Measurements from ENCODE around the gene FCGBP. TPM values are rescaled to one million over a fixed set of nuclear protein-coding genes. Genes with fewer than 3 reads are reported as not detected.

FCGBP gene
- total RNA-seq, 1 experiment from 2014 or later: 5.7 TPM

DNA sequence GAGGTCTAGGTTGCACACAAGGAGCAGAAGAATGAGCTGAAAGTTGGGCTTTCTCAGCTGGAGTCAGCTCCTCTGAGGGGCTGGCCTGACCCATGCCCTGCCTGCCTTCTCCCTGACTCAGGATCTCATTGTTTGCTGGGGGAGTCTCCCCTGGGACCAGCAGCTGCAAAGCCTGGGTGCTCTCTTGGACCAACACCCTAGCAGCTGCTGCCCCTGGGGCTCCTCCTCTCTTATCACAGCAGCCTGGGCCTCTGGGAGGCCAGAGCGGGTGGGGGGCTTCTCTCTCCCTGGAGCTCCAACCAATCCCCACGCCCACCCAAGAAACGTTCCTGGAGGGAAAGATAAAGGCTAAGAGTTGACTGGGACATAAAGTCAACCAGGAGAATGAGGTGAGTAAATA lies 1.6 kb upstream of the FCGBP start:
- H3K9me2 ChIP-seq (ENCODE audit: insufficient read depth): no peaks in the 10 kb centered on the region
- no peak for ATAC-seq
- DNase-seq (ENCODE audit: low read depth, low spot score): no peak
- no TSS peak for BruUV-seq (replicated peaks)
- H3K4me1 ChIP-seq (ENCODE audit: control insufficient read depth in 1 of 2, insufficient read depth in 2 of 2, low read length in 2 of 2): peaks cover 0 to 6% of the 10 kb centered on the region in 2 experiments; a peak in 1 of 4 replicates
- H3K27ac ChIP-seq (ENCODE audit: low read depth, low read length): no peak overlapping the region
- H3K4me3 ChIP-seq (replicated peaks in 1 of 2; ENCODE audit: low read depth in 1 of 2, low read length in 2 of 2): no peak overlapping the region
- no peak overlapping the region for H2AFZ ChIP-seq (ENCODE audit: low read depth, low read length, poor library complexity, severe bottlenecking)
- RAD21 ChIA-PET (ENCODE audit: low non-redundant PET in 1 of 2, low total read pairs in 2 of 2, uncharacterized antibody in 2 of 2, unreplicated experiment in 2 of 2): no interaction called here
- H4K20me1 ChIP-seq (ENCODE audit: insufficient read depth): no peaks in the 10 kb centered on the region
- POLR2A ChIA-PET: no interaction called here
- no peaks in the 10 kb centered on the region for H3K79me2 ChIP-seq (ENCODE audit: insufficient read depth, low read length)
- TF ChIP-seq CEBPB (IDR thresholded peaks at IDR 0.05; ENCODE audit: low read depth): no peak
- no peak for TF ChIP-seq JUND (IDR thresholded peaks at IDR 0.05)
- TF ChIP-seq SRF (IDR thresholded peaks at IDR 0.05; ENCODE audit: low read depth): no peak
- TF ChIP-seq EZH2phosphoT487 (IDR thresholded peaks at IDR 0.05; ENCODE audit: borderline replicate concordance): no peak
- TF ChIP-seq, protein P1, sequence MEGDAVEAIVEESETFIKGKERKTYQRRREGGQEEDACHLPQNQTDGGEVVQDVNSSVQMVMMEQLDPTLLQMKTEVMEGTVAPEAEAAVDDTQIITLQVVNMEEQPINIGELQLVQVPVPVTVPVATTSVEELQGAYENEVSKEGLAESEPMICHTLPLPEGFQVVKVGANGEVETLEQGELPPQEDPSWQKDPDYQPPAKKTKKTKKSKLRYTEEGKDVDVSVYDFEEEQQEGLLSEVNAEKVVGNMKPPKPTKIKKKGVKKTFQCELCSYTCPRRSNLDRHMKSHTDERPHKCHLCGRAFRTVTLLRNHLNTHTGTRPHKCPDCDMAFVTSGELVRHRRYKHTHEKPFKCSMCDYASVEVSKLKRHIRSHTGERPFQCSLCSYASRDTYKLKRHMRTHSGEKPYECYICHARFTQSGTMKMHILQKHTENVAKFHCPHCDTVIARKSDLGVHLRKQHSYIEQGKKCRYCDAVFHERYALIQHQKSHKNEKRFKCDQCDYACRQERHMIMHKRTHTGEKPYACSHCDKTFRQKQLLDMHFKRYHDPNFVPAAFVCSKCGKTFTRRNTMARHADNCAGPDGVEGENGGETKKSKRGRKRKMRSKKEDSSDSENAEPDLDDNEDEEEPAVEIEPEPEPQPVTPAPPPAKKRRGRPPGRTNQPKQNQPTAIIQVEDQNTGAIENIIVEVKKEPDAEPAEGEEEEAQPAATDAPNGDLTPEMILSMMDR (IDR thresholded peaks at IDR 0.05 in 2 of 3, conservative IDR thresholded peaks at IDR 0.05 in 1 of 3; ENCODE audit: borderline replicate concordance in 1 of 3, insufficient read depth in 1 of 3, low read depth in 2 of 3, low read length in 2 of 3): no peak
- TF ChIP-seq, protein P2, sequence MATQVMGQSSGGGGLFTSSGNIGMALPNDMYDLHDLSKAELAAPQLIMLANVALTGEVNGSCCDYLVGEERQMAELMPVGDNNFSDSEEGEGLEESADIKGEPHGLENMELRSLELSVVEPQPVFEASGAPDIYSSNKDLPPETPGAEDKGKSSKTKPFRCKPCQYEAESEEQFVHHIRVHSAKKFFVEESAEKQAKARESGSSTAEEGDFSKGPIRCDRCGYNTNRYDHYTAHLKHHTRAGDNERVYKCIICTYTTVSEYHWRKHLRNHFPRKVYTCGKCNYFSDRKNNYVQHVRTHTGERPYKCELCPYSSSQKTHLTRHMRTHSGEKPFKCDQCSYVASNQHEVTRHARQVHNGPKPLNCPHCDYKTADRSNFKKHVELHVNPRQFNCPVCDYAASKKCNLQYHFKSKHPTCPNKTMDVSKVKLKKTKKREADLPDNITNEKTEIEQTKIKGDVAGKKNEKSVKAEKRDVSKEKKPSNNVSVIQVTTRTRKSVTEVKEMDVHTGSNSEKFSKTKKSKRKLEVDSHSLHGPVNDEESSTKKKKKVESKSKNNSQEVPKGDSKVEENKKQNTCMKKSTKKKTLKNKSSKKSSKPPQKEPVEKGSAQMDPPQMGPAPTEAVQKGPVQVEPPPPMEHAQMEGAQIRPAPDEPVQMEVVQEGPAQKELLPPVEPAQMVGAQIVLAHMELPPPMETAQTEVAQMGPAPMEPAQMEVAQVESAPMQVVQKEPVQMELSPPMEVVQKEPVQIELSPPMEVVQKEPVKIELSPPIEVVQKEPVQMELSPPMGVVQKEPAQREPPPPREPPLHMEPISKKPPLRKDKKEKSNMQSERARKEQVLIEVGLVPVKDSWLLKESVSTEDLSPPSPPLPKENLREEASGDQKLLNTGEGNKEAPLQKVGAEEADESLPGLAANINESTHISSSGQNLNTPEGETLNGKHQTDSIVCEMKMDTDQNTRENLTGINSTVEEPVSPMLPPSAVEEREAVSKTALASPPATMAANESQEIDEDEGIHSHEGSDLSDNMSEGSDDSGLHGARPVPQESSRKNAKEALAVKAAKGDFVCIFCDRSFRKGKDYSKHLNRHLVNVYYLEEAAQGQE (IDR thresholded peaks at IDR 0.05; ENCODE audit: low read depth): no peak
- no peak overlapping the region for H3K9ac ChIP-seq (ENCODE audit: low read length)
- no peak overlapping the region for H3K4me2 ChIP-seq (ENCODE audit: low read length)
- no peaks in the 10 kb centered on the region for H3K36me3 ChIP-seq (ENCODE audit: control insufficient read depth in 1 of 2, insufficient read depth in 2 of 2, low read length in 2 of 2)
- H3K9me3 ChIP-seq (ENCODE audit: control insufficient read depth in 1 of 2, insufficient read depth in 1 of 2, low read depth in 1 of 2, low read length in 2 of 2): no peaks in the 10 kb centered on the region
- CTCF ChIA-PET: no interaction called here
- no peaks in the 10 kb centered on the region for H3K27me3 ChIP-seq (ENCODE audit: insufficient read depth, low read length)
- intact Hi-C loops (cut with micrococcal nuclease): no loop called here

Measured in HCT116 (cell line).